Measurements from ENCODE around the gene CUL2.
"Not testable (repeated sequence)": the region's sequence is repeated elsewhere in the genome, so short reads cannot be mapped to it uniquely, and the experiment has no call there.

CUL2 gene

DNA sequence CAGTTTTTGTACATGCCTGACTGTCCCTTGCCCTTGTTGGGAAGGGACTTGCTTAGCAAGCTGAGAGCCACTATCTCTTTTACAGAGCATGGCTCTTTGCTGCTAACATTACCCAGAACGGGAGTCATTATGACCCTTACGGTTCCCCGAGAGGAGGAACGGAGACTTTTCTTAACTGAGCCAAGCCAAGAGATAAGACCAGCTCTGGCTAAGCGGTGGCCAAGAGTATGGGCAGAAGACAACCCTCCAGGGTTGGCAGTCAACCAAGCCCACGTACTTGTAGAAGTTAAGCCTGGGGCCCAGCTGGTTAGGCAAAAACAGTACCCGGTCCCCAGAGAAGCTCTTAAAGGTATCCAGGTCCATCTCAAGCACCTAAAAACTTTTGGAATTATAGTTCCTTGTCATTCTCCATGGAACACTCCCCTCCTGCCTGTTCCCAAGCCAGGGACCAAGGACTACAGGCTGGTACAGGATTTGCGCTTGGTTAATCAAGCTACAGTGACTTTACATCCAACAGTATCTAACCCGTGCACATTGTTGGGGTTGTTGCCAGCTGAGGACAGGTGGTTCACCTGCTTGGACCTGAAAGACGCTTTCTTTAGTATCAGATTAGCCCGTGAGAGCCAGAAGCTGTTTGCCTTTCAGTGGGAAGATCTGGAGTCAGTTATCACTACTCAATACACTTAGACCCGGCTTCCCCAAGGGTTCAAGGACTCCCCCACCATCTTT is 118.4 kb downstream of the CUL2 start:
- not testable (repeated sequence) for DNase-seq (ENCODE audit: low spot score); H3K4me3 ChIP-seq (ENCODE audit: severe bottlenecking); H3K9me3 ChIP-seq (ENCODE audit: severe bottlenecking); ATAC-seq (ENCODE audit: low read depth); H3K27me3 ChIP-seq (ENCODE audit: insufficient read depth, poor library complexity, severe bottlenecking); H3K27ac ChIP-seq (ENCODE audit: poor library complexity, severe bottlenecking); H3K36me3 ChIP-seq (ENCODE audit: low read depth); H3K4me1 ChIP-seq (ENCODE audit: insufficient read depth, poor library complexity, severe bottlenecking)

DNA sequence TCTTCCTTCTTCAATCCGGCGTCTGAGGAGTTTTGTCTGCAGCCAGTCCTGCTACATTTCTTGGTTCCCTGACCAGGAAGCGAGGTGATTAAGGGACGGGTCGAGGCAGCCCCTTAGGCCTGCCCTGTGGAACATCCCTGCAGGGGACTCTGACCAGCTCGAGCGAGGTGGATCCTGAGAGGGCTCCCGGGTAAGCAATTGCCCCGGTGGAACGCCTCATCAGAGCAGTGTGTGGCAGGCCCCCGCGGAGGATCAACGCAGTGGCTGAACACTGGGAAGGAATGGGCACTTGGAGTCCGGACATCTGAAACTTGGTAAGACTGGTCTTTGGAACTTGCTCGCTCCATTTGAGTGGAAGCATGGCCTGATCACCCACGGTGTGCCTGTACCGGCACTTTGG is 121.0 kb downstream of the CUL2 start:
- no peaks in the 10 kb centered on the region for H3K4me1 ChIP-seq (ENCODE audit: insufficient read depth, poor library complexity, severe bottlenecking)
- no peak for DNase-seq (ENCODE audit: low spot score)
- TF ChIP-seq, protein P1, sequence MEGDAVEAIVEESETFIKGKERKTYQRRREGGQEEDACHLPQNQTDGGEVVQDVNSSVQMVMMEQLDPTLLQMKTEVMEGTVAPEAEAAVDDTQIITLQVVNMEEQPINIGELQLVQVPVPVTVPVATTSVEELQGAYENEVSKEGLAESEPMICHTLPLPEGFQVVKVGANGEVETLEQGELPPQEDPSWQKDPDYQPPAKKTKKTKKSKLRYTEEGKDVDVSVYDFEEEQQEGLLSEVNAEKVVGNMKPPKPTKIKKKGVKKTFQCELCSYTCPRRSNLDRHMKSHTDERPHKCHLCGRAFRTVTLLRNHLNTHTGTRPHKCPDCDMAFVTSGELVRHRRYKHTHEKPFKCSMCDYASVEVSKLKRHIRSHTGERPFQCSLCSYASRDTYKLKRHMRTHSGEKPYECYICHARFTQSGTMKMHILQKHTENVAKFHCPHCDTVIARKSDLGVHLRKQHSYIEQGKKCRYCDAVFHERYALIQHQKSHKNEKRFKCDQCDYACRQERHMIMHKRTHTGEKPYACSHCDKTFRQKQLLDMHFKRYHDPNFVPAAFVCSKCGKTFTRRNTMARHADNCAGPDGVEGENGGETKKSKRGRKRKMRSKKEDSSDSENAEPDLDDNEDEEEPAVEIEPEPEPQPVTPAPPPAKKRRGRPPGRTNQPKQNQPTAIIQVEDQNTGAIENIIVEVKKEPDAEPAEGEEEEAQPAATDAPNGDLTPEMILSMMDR (IDR thresholded peaks at IDR 0.05; ENCODE audit: poor library complexity, severe bottlenecking): no peak
- H3K27me3 ChIP-seq (ENCODE audit: insufficient read depth, poor library complexity, severe bottlenecking): no peaks in the 10 kb centered on the region
- H3K9me3 ChIP-seq (ENCODE audit: severe bottlenecking): no peaks in the 10 kb centered on the region
- no peaks in the 10 kb centered on the region for H3K36me3 ChIP-seq (ENCODE audit: low read depth)
- no peak for ATAC-seq (ENCODE audit: low read depth)
- H3K4me3 ChIP-seq (ENCODE audit: severe bottlenecking): no peak overlapping the region
- no peak overlapping the region for H3K27ac ChIP-seq (ENCODE audit: poor library complexity, severe bottlenecking)

DNA sequence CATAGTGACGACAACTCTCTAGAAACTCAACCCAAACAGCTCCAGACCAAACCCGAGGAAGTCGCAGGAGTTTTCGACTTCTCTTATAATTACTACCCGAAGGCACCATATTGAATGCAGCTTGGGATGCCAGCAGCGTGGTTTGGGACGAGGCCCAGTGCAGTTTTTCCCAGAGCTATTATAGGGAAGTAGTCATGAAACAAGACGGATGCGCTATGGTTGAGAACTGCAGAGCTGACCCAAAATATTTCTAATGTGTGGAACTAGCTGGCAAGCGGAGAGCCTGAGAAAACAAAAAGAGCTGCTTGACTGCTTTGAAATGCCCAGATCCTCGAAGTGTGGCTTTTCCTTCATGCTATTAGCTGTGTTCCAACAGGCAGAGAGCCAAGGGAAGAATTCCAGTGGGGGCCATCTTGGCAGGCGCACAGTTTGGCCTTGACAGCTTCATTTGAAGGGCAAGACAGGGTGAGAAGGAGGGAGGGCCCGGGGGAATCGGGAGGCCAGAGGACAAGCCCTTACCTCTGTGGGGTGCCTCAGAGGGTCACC is 122.7 kb downstream of the CUL2 start:
- Histone ChIP-seq H3K9me3 (ENCODE audit: severe bottlenecking) (no peaks in the 10 kb centered on the region), H3K36me3 (ENCODE audit: low read depth) (no peaks in the 10 kb centered on the region), H3K4me1 (ENCODE audit: insufficient read depth, poor library complexity, severe bottlenecking) (no peaks in the 10 kb centered on the region), H3K27ac (ENCODE audit: poor library complexity, severe bottlenecking) (no peak overlapping the region), H3K27me3 (ENCODE audit: insufficient read depth, poor library complexity, severe bottlenecking) (no peaks in the 10 kb centered on the region), H3K4me3 (ENCODE audit: severe bottlenecking) (no peak overlapping the region)
- DNase-seq (ENCODE audit: low spot score) (no peak), ATAC-seq (ENCODE audit: low read depth) (no peak)
- TF ChIP-seq, protein P1 (IDR thresholded peaks at IDR 0.05; ENCODE audit: poor library complexity, severe bottlenecking): no peak

DNA sequence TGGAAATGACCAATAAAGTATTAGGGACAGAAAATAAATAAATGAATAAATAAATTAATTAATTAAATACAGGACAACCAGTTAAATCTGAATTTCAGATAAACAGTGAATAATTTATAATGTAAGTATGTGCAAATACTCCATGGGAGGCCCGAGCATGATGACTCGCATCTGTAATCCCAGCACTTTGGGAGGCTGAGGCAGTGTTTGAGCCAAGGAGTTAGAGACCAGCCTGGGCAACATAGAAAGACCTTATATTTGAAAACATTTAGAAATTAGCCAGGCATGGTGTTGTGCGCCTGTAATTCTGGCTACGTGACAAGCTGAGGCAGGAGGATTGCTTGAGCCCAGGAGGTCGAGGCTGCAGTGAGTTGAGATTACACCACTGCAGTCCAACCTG is 123.7 kb downstream of the CUL2 start:
- Histone ChIP-seq H3K36me3 (ENCODE audit: low read depth) (no peaks in the 10 kb centered on the region), H3K4me1 (ENCODE audit: insufficient read depth, poor library complexity, severe bottlenecking) (no peaks in the 10 kb centered on the region), H3K4me3 (ENCODE audit: severe bottlenecking) (no peak overlapping the region), H3K27me3 (ENCODE audit: insufficient read depth, poor library complexity, severe bottlenecking) (no peaks in the 10 kb centered on the region), H3K9me3 (ENCODE audit: severe bottlenecking) (no peaks in the 10 kb centered on the region), H3K27ac (ENCODE audit: poor library complexity, severe bottlenecking) (no peak overlapping the region)
- ATAC-seq (ENCODE audit: low read depth) (no peak), DNase-seq (ENCODE audit: low spot score) (no peak)
- TF ChIP-seq, protein P1 (IDR thresholded peaks at IDR 0.05; ENCODE audit: poor library complexity, severe bottlenecking): no peak

DNA sequence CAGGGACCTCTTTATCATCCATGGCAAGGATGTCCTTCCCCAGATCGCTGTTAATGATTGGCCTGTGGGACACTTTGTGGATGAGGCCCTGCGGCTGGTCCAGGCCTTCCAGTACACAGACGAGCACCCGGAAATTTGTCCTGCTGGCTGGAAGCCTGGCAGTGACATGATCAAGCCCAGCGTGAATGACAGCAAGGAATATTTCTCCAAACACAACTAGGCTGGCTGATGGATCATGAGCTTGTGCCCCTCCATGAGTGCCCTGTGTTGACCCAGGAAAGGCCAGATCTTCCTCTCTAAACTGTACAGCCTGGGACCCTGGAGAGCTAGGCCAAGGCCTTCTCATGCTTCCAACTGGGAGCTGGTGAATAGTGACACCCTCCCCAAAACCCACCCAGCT is 124.1 kb downstream of the CUL2 start:
- H3K9me3 ChIP-seq (ENCODE audit: severe bottlenecking): no peaks in the 10 kb centered on the region
- H3K36me3 ChIP-seq (ENCODE audit: low read depth): no peaks in the 10 kb centered on the region
- no peak overlapping the region for H3K27ac ChIP-seq (ENCODE audit: poor library complexity, severe bottlenecking)
- DNase-seq (ENCODE audit: low spot score) (no peak), ATAC-seq (ENCODE audit: low read depth) (no peak)
- H3K4me3 ChIP-seq (ENCODE audit: severe bottlenecking): no peak overlapping the region
- no peaks in the 10 kb centered on the region for H3K27me3 ChIP-seq (ENCODE audit: insufficient read depth, poor library complexity, severe bottlenecking)
- TF ChIP-seq, protein P1 (IDR thresholded peaks at IDR 0.05; ENCODE audit: poor library complexity, severe bottlenecking): no peak
- no peaks in the 10 kb centered on the region for H3K4me1 ChIP-seq (ENCODE audit: insufficient read depth, poor library complexity, severe bottlenecking)
